WTC11 (cell line): ENCODE data around the gene CHIT1. TPM values are rescaled to one million over a fixed set of nuclear protein-coding genes. Genes with fewer than 3 reads are reported as not detected.

ENCODE experiments used
- ATAC-seq: fragments of 200-7000 bp; cut with Tn5 transposase; 2 replicates; pipeline ENCODE4 v1.10.0; 2021; ENCODE audit warnings: mild to moderate bottlenecking, moderate library complexity
- CTCF ChIA-PET: fragments of 300-600 bp; sonication (Branson Sonifier 250); formaldehyde crosslinking; loops from one replicate; lab custom pipeline; 2021; ENCODE audit warnings: antibody characterized with exemption; lab: Charles Lee
- POLR2A ChIA-PET: fragments of 350-600 bp; sonication (Branson Sonifier 250); formaldehyde crosslinking; loops from one replicate; lab custom pipeline; 2021; ENCODE audit warnings: antibody characterized with exemption; lab: Charles Lee
- DNase-seq: peaks from one replicate; pipeline ENCODE4 v3.0.0; 2021; ENCODE audit warnings: low spot score
- H3K27ac Mint-ChIP-seq: 2 replicates; pipeline ENCODE4 v1.8.0; 2021; ENCODE audit warnings: mixed read lengths
- H3K27me3 Mint-ChIP-seq: 2 replicates; pipeline ENCODE4 v1.8.0; 2021; ENCODE audit warnings: low read depth, mild to moderate bottlenecking, moderate library complexity, mixed read lengths
- H3K36me3 Mint-ChIP-seq: 2 replicates; pipeline ENCODE4 v1.8.0; 2021; ENCODE audit warnings: mixed read lengths
- H3K4me1 Mint-ChIP-seq: 2 replicates; pipeline ENCODE4 v1.8.0; 2022; ENCODE audit warnings: mixed read lengths
- H3K4me3 Mint-ChIP-seq: 2 replicates; pipeline ENCODE4 v1.8.0; 2021; ENCODE audit warnings: mild to moderate bottlenecking, moderate library complexity, mixed read lengths
- H3K9me3 Mint-ChIP-seq: 2 replicates; pipeline ENCODE4 v1.8.0; 2021; ENCODE audit warnings: mixed read lengths
- CBFB ChIP-seq: sonication (generic); formaldehyde crosslinking; IDR thresholded peaks from 2 replicates; pipeline ENCODE4 v1.8.1; 2022; ENCODE audit warnings: mild to moderate bottlenecking, low read depth, missing genetic modification reagents
- ETV6 ChIP-seq: sonication (generic); formaldehyde crosslinking; IDR thresholded peaks from 2 replicates; pipeline ENCODE4 v1.8.1; 2022; ENCODE audit warnings: mild to moderate bottlenecking, missing genetic modification reagents
- FOXP1 ChIP-seq: sonication (generic); formaldehyde crosslinking; IDR thresholded peaks from 2 replicates; pipeline ENCODE4 v1.8.0; 2022; ENCODE audit warnings: missing genetic modification reagents, mild to moderate bottlenecking, moderate library complexity, borderline replicate concordance
- GRHL2 ChIP-seq: fragments of 250-450 bp; sonication (Bioruptor Pico); IDR thresholded peaks from 2 replicates; pipeline ENCODE4 v1.8.0; 2022; ENCODE audit warnings: mild to moderate bottlenecking, moderate library complexity; ENCODE audit not compliant: insufficient replicate concordance, severe bottlenecking
- RORB ChIP-seq: fragments of 250-450 bp; sonication (Bioruptor Pico); IDR thresholded peaks from 2 replicates; pipeline ENCODE4 v1.9.0; 2021; ENCODE audit warnings: mild to moderate bottlenecking
- SP1 ChIP-seq: sonication (generic); formaldehyde crosslinking; conservative IDR thresholded peaks from 2 replicates; pipeline ENCODE4 v1.8.1; 2022; ENCODE audit warnings: missing genetic modification reagents
- TCF7 ChIP-seq: sonication (generic); formaldehyde crosslinking; IDR thresholded peaks from 2 replicates; pipeline ENCODE4 v1.8.0; 2022; ENCODE audit warnings: mild to moderate bottlenecking, low read depth, missing genetic modification reagents, moderate library complexity
- ZNF219 ChIP-seq: sonication (generic); formaldehyde crosslinking; IDR thresholded peaks from 2 replicates; pipeline ENCODE4 v1.8.0; 2023; ENCODE audit warnings: missing genetic modification reagents, mild to moderate bottlenecking, borderline replicate concordance
- ZNF317 ChIP-seq: sonication (generic); formaldehyde crosslinking; IDR thresholded peaks from 2 replicates; pipeline ENCODE4 v1.8.1; 2023; ENCODE audit warnings: low read depth, mild to moderate bottlenecking, moderate library complexity, missing genetic modification reagents, borderline replicate concordance
- ZNF416 ChIP-seq: fragments of 250-450 bp; sonication (Bioruptor Pico); IDR thresholded peaks from 2 replicates; pipeline ENCODE4 v1.9.0; 2021; ENCODE audit warnings: mild to moderate bottlenecking, inconsistent platforms
- total RNA-seq: library from RNA; stranded (reverse); gene quantifications from 3 replicates; pipeline ENCODE4 v1.2.3, GENCODE V29; 2021
- TF ChIP-seq, protein P1 (sequence below): sonication (generic); formaldehyde crosslinking; IDR thresholded peaks from 2 replicates; pipeline ENCODE4 v1.8.0; 2023; ENCODE audit warnings: missing genetic modification reagents, mild to moderate bottlenecking, borderline replicate concordance
- TF ChIP-seq, protein P2 (sequence below): sonication (generic); formaldehyde crosslinking; IDR thresholded peaks from 2 replicates; pipeline ENCODE4 v1.8.0; 2022; ENCODE audit warnings: mild to moderate bottlenecking, missing genetic modification reagents
- TF ChIP-seq, protein P3 (sequence below): fragments of 250-450 bp; sonication (Bioruptor Pico); IDR thresholded peaks from 2 replicates; pipeline ENCODE4 v1.9.0; 2021; ENCODE audit warnings: mild to moderate bottlenecking
- TF ChIP-seq, protein P4 (sequence below): fragments of 200-600 bp; IDR thresholded peaks from 2 replicates; pipeline ENCODE4 v1.8.0; 2022; ENCODE audit warnings: antibody characterized with exemption
- TF ChIP-seq, protein P5 (sequence below): sonication (generic); formaldehyde crosslinking; IDR thresholded peaks from 2 replicates; pipeline ENCODE4 v1.8.1; 2022; ENCODE audit warnings: mild to moderate bottlenecking, missing genetic modification reagents, moderate library complexity, borderline replicate concordance

The CHIT1 gene
- total RNA-seq, 1 experiment from 2014 or later = 0.15 TPM

DNA sequence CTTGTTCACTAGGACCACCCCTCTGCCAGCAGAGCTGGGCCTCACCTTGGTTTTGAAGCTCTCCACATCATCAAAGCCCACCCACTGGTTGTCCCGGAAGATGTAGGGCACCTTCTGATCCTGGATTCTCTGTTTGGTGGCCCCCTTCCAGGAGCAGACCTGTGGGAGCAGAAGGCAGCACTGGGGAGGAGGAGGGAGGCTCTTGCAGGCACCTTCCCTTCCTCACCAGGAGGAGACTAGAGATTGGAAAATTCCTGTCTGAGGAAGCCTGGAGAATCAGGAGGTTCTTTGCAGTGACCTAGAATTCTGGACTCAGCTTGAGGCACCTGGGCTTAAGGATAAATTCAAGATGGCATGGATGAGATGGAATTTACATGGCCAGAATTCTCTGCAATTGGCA lies 10.3 kb downstream of the CHIT1 start (continued):
- TF ChIP-seq, protein P1, sequence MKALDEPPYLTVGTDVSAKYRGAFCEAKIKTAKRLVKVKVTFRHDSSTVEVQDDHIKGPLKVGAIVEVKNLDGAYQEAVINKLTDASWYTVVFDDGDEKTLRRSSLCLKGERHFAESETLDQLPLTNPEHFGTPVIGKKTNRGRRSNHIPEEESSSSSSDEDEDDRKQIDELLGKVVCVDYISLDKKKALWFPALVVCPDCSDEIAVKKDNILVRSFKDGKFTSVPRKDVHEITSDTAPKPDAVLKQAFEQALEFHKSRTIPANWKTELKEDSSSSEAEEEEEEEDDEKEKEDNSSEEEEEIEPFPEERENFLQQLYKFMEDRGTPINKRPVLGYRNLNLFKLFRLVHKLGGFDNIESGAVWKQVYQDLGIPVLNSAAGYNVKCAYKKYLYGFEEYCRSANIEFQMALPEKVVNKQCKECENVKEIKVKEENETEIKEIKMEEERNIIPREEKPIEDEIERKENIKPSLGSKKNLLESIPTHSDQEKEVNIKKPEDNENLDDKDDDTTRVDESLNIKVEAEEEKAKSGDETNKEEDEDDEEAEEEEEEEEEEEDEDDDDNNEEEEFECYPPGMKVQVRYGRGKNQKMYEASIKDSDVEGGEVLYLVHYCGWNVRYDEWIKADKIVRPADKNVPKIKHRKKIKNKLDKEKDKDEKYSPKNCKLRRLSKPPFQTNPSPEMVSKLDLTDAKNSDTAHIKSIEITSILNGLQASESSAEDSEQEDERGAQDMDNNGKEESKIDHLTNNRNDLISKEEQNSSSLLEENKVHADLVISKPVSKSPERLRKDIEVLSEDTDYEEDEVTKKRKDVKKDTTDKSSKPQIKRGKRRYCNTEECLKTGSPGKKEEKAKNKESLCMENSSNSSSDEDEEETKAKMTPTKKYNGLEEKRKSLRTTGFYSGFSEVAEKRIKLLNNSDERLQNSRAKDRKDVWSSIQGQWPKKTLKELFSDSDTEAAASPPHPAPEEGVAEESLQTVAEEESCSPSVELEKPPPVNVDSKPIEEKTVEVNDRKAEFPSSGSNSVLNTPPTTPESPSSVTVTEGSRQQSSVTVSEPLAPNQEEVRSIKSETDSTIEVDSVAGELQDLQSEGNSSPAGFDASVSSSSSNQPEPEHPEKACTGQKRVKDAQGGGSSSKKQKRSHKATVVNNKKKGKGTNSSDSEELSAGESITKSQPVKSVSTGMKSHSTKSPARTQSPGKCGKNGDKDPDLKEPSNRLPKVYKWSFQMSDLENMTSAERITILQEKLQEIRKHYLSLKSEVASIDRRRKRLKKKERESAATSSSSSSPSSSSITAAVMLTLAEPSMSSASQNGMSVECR (CRISPR knock-in tag) = no peak

DNA sequence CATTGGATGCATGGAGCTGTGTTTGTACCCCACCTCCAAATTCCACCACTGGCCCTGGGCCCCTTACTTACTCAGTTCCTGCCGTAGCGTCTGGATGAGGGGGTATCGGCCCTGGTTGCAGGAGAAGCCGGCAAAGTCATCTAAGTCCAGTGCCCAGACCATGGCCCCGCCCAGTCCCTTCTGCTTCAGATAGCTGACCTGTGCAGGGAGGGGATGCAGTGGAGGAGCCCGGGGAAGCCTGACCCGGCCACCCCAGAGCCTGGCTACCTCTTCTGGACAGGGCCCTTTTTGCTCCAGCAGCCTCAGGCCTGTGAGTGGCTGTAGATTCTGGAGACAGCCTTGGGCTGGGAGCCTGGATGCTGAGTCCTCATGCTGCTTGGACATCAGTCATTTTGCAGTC lies 11.8 kb downstream of the CHIT1 start:
- H3K27ac Mint-ChIP-seq = no peak overlapping the region
- ATAC-seq (peak; percentile 49), DNase-seq (peak; percentile 24)
- CTCF ChIA-PET = interaction anchor here (0.5 to 6.8 kb wide), 19 partner anchors 36 to 196 kb away, joined by 3 to 192 read pairs (median 16); partner anchors contain the start of genes ADORA1, MYBPH, MYOG and PPFIA4
- TF ChIP-seq CBFB (no peak), SP1 (CRISPR knock-in tag) (no peak), ZNF317 (CRISPR knock-in tag) (no peak), GRHL2 (CRISPR knock-in tag) (no peak), FOXP1 (no peak), RORB (CRISPR knock-in tag) (no peak), ZNF219 (no peak), TCF7 (no peak), ZNF416 (CRISPR knock-in tag) (no peak), ETV6 (no peak)
- TF ChIP-seq, protein P2, sequence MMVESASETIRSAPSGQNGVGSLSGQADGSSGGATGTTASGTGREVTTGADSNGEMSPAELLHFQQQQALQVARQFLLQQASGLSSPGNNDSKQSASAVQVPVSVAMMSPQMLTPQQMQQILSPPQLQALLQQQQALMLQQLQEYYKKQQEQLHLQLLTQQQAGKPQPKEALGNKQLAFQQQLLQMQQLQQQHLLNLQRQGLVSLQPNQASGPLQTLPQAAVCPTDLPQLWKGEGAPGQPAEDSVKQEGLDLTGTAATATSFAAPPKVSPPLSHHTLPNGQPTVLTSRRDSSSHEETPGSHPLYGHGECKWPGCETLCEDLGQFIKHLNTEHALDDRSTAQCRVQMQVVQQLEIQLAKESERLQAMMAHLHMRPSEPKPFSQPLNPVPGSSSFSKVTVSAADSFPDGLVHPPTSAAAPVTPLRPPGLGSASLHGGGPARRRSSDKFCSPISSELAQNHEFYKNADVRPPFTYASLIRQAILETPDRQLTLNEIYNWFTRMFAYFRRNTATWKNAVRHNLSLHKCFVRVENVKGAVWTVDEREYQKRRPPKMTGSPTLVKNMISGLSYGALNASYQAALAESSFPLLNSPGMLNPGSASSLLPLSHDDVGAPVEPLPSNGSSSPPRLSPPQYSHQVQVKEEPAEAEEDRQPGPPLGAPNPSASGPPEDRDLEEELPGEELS = no peak
- TF ChIP-seq, protein P3, sequence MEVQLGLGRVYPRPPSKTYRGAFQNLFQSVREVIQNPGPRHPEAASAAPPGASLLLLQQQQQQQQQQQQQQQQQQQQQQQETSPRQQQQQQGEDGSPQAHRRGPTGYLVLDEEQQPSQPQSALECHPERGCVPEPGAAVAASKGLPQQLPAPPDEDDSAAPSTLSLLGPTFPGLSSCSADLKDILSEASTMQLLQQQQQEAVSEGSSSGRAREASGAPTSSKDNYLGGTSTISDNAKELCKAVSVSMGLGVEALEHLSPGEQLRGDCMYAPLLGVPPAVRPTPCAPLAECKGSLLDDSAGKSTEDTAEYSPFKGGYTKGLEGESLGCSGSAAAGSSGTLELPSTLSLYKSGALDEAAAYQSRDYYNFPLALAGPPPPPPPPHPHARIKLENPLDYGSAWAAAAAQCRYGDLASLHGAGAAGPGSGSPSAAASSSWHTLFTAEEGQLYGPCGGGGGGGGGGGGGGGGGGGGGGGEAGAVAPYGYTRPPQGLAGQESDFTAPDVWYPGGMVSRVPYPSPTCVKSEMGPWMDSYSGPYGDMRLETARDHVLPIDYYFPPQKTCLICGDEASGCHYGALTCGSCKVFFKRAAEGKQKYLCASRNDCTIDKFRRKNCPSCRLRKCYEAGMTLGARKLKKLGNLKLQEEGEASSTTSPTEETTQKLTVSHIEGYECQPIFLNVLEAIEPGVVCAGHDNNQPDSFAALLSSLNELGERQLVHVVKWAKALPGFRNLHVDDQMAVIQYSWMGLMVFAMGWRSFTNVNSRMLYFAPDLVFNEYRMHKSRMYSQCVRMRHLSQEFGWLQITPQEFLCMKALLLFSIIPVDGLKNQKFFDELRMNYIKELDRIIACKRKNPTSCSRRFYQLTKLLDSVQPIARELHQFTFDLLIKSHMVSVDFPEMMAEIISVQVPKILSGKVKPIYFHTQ (CRISPR knock-in tag) = no peak
- TF ChIP-seq, protein P4, sequence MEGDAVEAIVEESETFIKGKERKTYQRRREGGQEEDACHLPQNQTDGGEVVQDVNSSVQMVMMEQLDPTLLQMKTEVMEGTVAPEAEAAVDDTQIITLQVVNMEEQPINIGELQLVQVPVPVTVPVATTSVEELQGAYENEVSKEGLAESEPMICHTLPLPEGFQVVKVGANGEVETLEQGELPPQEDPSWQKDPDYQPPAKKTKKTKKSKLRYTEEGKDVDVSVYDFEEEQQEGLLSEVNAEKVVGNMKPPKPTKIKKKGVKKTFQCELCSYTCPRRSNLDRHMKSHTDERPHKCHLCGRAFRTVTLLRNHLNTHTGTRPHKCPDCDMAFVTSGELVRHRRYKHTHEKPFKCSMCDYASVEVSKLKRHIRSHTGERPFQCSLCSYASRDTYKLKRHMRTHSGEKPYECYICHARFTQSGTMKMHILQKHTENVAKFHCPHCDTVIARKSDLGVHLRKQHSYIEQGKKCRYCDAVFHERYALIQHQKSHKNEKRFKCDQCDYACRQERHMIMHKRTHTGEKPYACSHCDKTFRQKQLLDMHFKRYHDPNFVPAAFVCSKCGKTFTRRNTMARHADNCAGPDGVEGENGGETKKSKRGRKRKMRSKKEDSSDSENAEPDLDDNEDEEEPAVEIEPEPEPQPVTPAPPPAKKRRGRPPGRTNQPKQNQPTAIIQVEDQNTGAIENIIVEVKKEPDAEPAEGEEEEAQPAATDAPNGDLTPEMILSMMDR = no peak
- TF ChIP-seq, protein P5, sequence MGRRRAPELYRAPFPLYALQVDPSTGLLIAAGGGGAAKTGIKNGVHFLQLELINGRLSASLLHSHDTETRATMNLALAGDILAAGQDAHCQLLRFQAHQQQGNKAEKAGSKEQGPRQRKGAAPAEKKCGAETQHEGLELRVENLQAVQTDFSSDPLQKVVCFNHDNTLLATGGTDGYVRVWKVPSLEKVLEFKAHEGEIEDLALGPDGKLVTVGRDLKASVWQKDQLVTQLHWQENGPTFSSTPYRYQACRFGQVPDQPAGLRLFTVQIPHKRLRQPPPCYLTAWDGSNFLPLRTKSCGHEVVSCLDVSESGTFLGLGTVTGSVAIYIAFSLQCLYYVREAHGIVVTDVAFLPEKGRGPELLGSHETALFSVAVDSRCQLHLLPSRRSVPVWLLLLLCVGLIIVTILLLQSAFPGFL (CRISPR knock-in tag) = no peak
- peaks cover 6% of the 10 kb centered on the region for H3K27me3 Mint-ChIP-seq
- H3K4me3 Mint-ChIP-seq = no peak overlapping the region
- H3K4me1 Mint-ChIP-seq = peaks cover 17% of the 10 kb centered on the region
- no peaks in the 10 kb centered on the region for H3K36me3 Mint-ChIP-seq
- POLR2A ChIA-PET = no interaction called here
- H3K9me3 Mint-ChIP-seq = no peaks in the 10 kb centered on the region
